Memory B cell (primary cell): ENCODE data around the gene MYO5B.

Experiments
- ATAC-seq: fragments of 150-1000 bp; cut with Tn5 transposase; 2 replicates; pipeline ENCODE4 v1.10.0; 2021; ENCODE audit warnings: low read depth, mild to moderate bottlenecking, moderate library complexity
- DNase-seq, 2 donors: peaks; one replicate each; pipeline ENCODE4 v3.0.0; 2022; ENCODE audit warnings: low spot score in 2 of 2
- H3K27ac Mint-ChIP-seq: one replicate; pipeline ENCODE4 v1.8.0; 2022; ENCODE audit warnings: mild to moderate bottlenecking, moderate library complexity, mixed read lengths
- H3K27me3 Mint-ChIP-seq: one replicate; pipeline ENCODE4 v1.8.0; 2022; ENCODE audit warnings: mixed read lengths
- H3K36me3 Mint-ChIP-seq: one replicate; pipeline ENCODE4 v1.8.0; 2022; ENCODE audit warnings: mild to moderate bottlenecking, mixed read lengths
- H3K4me1 Mint-ChIP-seq: one replicate; pipeline ENCODE4 v1.8.0; 2022; ENCODE audit warnings: mixed read lengths
- H3K4me3 Mint-ChIP-seq: one replicate; pipeline ENCODE4 v1.8.0; 2022; ENCODE audit warnings: mild to moderate bottlenecking, moderate library complexity, mixed read lengths
- H3K9me3 Mint-ChIP-seq: one replicate; pipeline ENCODE4 v1.8.0; 2022; ENCODE audit warnings: mixed read lengths

The MYO5B gene

DNA sequence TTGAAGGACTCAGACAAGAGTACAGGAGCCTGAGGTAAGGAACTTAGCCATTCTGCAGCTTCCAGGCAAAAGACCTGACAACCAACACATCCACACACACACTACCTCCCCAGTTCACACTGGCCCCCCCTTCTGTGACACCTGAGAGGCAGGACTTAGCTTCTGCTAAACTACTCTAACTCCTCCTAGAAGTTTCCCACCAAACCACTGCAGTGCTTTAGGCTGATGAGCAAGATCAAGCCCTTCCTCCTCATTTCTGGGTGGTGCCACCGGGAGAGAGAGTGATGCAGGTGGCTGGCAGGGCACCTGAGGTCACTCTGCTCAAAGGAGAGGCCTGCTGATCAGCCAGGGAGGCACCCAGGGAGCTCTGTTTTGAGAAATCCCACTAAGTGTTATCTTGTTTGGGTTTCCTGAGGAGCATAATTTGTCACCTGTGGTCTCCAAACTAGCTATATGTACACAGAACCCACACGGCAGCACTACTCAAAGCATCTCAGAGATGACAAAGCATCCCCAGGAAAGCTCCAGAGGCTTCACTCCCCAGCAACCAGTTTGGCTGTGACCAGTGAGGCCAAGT, 188.4 kb downstream of the MYO5B start:
- Mint-ChIP-seq H3K36me3 (peaks cover 2% of the 10 kb centered on the region), H3K4me1 (peaks cover 5% of the 10 kb centered on the region), H3K4me3 (no peak overlapping the region), H3K27me3 (peaks cover 9% of the 10 kb centered on the region), H3K9me3 (no peaks in the 10 kb centered on the region), H3K27ac (no peak overlapping the region)
- no peak for DNase-seq
- no peak for ATAC-seq

GRCh38 chr18:50004013-50004412, 190.9 kb downstream of the MYO5B start:
- peaks cover 5% of the 10 kb centered on the region for H3K4me1 Mint-ChIP-seq
- H3K36me3 Mint-ChIP-seq, result peaks cover 4% of the 10 kb centered on the region
- H3K4me3 Mint-ChIP-seq, result no peak overlapping the region
- no peak overlapping the region for H3K27ac Mint-ChIP-seq
- peaks cover 14% of the 10 kb centered on the region for H3K27me3 Mint-ChIP-seq
- no peak for ATAC-seq
- H3K9me3 Mint-ChIP-seq, result no peaks in the 10 kb centered on the region
- DNase-seq, result no peak

GRCh38 chr18:50002781-50003180, 192.2 kb downstream of the MYO5B start:
- DNase-seq, result no peak
- peaks cover 14% of the 10 kb centered on the region for H3K27me3 Mint-ChIP-seq
- no peak overlapping the region for H3K27ac Mint-ChIP-seq
- H3K36me3 Mint-ChIP-seq, result peaks cover 4% of the 10 kb centered on the region
- no peak for ATAC-seq
- peaks cover 5% of the 10 kb centered on the region for H3K4me1 Mint-ChIP-seq
- no peak overlapping the region for H3K4me3 Mint-ChIP-seq
- H3K9me3 Mint-ChIP-seq, result no peaks in the 10 kb centered on the region

DNA sequence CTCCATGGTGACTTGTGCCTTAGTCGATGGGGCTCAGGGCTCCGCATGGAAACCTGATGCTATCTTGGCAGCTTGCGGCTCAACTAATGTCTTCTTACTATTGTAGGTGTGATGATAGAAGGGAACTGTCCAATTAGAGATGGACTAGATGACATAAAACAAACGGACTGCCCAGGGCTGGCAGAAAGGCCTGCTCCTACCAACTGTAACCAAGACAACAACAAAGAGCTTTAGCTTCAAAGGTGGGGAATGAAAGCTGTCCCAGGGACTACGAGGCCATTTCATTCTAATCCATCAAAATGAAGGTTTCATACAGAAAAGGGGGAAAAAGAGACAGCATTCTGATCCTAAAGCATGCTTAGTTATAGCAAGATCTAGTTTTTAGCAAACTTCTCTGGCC, 194.7 kb downstream of the MYO5B start:
- Mint-ChIP-seq H3K27ac (no peak overlapping the region), H3K9me3 (no peaks in the 10 kb centered on the region), H3K27me3 (peaks cover 14% of the 10 kb centered on the region), H3K4me1 (peaks cover 5% of the 10 kb centered on the region), H3K36me3 (peaks cover 4% of the 10 kb centered on the region), H3K4me3 (no peak overlapping the region)
- ATAC-seq (no peak), DNase-seq (no peak)

DNA sequence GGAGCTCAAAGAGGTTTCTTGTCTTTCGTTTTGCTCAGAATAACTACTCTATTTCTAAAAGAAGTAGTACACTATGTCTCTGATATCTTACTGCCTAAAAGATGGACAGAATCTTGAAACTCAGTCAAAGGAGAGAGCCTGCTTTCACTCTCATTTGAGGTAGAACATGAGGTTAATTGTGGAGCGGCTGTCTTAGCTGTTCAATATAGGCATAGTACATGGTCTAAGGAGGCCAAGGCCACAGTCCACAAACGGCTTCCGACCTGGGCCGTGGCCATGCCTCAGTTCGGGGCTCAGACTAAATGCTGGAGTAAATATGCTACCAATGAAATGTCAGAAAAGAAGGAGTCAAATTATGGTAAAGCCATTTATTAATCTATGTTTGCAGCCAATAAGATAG, 195.8 kb downstream of the MYO5B start:
- H3K36me3 Mint-ChIP-seq, result peaks cover 4% of the 10 kb centered on the region

DNA sequence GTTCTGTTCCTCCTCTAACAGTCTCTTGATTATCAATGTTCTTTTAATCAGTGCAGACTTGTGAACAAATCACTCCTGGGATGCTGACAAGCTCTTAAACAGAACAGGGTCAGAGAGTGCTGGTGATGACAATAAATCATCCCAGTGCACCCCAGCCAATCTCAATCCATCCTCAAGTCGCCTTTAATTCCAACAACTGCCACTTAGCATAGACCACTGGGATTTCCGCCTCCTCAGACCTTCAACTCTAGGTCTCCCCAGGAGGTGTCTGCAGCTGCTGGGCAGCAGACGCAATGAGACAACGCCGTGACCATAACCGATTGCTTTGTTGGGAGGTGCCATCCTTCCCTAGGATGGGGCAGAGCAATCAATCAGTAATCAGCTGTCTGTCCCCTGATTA, 197.4 kb downstream of the MYO5B start:
- DNase-seq (no peak), ATAC-seq (no peak)
- Mint-ChIP-seq H3K27me3 (peaks cover 14% of the 10 kb centered on the region), H3K36me3 (peaks cover 4% of the 10 kb centered on the region), H3K4me3 (no peak overlapping the region), H3K4me1 (no peaks in the 10 kb centered on the region), H3K9me3 (no peaks in the 10 kb centered on the region), H3K27ac (no peak overlapping the region)

More for the DNA sequence above, 195.8 kb downstream of the MYO5B start:
- no peak for DNase-seq
- no peak for ATAC-seq
- H3K27me3 Mint-ChIP-seq, result peaks cover 14% of the 10 kb centered on the region
- no peaks in the 10 kb centered on the region for H3K9me3 Mint-ChIP-seq
- H3K27ac Mint-ChIP-seq, result no peak overlapping the region
- peaks cover 5% of the 10 kb centered on the region for H3K4me1 Mint-ChIP-seq
- no peak overlapping the region for H3K4me3 Mint-ChIP-seq

GRCh38 chr18:49994410-49994809, 200.5 kb downstream of the MYO5B start:
- H3K27ac Mint-ChIP-seq, result no peak overlapping the region
- no peaks in the 10 kb centered on the region for H3K9me3 Mint-ChIP-seq
- ATAC-seq (no peak), DNase-seq (no peak)
- H3K4me1 Mint-ChIP-seq, result no peaks in the 10 kb centered on the region
- no peaks in the 10 kb centered on the region for H3K36me3 Mint-ChIP-seq
- H3K4me3 Mint-ChIP-seq, result no peak overlapping the region
- peaks cover 11% of the 10 kb centered on the region for H3K27me3 Mint-ChIP-seq

- Mint-ChIP-seq H3K27ac (no peak overlapping the region), H3K4me1 (no peaks in the 10 kb centered on the region), H3K4me3 (no peak overlapping the region), H3K9me3 (no peaks in the 10 kb centered on the region), H3K27me3 (peaks cover 10% of the 10 kb centered on the region), H3K36me3 (no peaks in the 10 kb centered on the region)
- no peak for DNase-seq
- ATAC-seq, result no peak
These were observed 201.6 kb downstream of the MYO5B start for GRCh38 chr18:49993299-49993698.

DNA sequence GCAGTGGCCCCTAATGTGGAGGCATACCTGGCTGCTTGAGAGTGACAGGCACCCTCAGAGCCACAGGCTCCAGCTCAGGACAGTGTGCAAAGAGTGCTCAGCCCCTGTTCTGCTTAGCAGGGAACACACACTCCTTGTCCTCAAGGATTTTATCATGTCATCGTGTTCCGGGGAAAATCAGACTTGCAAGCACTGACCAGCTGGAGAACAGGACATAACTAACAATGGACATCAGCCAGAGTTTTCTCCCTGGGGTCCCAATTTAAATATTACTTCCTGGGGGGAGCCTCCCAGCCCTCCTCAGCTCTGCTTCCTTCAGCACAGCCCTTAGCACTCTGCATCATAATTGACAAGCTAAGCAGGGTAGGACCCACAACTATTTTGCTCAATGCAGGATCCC, 206.2 kb downstream of the MYO5B start:
- no peak for ATAC-seq
- Mint-ChIP-seq H3K4me1 (no peaks in the 10 kb centered on the region), H3K9me3 (no peaks in the 10 kb centered on the region)

GRCh38 chr18:49988101-49988500, 206.8 kb downstream of the MYO5B start:
- H3K36me3 Mint-ChIP-seq, result no peaks in the 10 kb centered on the region
- H3K27me3 Mint-ChIP-seq, result peaks cover 13% of the 10 kb centered on the region
- no peaks in the 10 kb centered on the region for H3K9me3 Mint-ChIP-seq
- DNase-seq, result no peak
- H3K4me1 Mint-ChIP-seq, result no peaks in the 10 kb centered on the region
- no peak overlapping the region for H3K4me3 Mint-ChIP-seq
- H3K27ac Mint-ChIP-seq, result no peak overlapping the region
- no peak for ATAC-seq

More for the DNA sequence above, 206.2 kb downstream of the MYO5B start:
- no peak overlapping the region for H3K4me3 Mint-ChIP-seq
- H3K36me3 Mint-ChIP-seq, result no peaks in the 10 kb centered on the region
- peaks cover 13% of the 10 kb centered on the region for H3K27me3 Mint-ChIP-seq
- DNase-seq, result no peak
- H3K27ac Mint-ChIP-seq, result no peak overlapping the region

DNA sequence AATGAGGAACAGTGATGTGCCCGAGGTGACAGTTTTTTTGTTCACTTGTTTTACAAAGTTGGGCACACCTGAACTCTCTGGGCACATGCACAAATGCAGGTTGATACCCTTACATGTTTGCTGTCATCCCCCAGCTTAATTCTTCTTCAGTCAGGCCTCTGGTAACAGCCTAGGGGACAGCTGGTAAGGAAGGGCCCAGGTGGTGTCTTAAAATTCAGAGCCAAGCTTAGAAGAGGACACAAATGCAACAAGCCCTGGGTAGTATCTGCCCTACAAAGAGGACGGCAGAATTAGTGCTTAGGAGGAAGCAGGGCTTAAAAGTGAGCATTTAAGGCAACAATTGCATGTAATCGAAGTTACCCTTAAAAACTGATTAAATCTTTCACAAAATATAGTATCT, 209.7 kb downstream of the MYO5B start:
- Mint-ChIP-seq H3K4me3 (no peak overlapping the region), H3K27me3 (peaks cover 6% of the 10 kb centered on the region), H3K27ac (no peak overlapping the region), H3K36me3 (no peaks in the 10 kb centered on the region), H3K9me3 (no peaks in the 10 kb centered on the region), H3K4me1 (no peaks in the 10 kb centered on the region)
- DNase-seq (no peak), ATAC-seq (no peak)

DNA sequence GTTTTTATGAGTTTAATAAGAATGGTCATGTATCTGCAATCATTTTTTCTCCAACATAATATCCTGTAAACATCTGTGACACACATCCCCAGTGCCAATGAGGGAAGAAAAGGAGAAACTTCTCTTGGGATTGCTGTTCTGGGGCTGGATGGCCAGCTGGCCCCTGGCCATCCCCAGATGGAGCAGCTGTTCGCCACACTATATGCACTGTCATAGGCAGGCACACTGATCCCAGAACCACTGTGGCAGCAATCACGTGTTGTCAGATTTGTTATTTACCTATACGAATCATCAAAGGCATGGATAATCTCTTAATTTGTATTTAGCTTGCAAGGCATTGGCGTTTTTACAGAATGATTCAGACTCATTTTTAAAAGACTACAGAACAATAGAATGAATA, 214.1 kb downstream of the MYO5B start:
- peaks cover 1% of the 10 kb centered on the region for H3K27me3 Mint-ChIP-seq
- H3K4me1 Mint-ChIP-seq, result no peaks in the 10 kb centered on the region

DNA sequence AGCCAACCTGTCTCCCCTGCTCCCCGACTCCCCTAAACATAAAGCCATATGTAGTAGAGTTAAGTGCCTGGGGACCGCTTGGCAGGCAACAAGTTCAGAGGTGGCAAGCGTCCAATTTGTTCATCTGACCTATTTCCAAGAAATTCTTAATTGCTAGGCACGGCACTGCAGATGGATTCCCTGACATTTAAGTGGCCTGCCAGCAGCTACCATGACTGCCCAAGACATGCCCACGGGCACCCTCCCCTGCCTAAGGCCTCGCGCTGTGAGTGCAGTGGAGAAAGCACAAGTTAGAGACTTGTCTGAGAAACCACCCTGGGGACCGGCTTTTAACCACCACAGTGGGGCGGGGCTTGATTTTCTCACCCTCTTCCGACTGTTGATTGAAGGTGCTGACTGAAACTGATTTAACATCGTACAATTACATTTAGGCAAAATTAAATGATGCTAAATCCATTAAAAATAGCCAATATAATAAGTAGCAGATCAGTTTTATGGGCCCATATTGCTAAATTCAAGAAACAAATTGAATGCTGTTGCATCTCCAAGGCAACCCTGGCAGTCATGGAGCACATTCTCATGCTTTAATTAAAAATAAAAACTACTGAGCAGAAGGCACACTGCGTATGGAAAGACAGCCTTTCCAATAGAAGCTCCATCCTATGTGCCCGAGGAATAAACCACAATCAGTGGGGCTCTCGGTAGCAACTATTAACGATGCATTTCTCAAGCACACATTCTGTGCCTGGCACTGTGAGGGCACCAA, 218.0 kb downstream of the MYO5B start:
- Mint-ChIP-seq H3K4me3 (no peak overlapping the region), H3K36me3 (no peaks in the 10 kb centered on the region), H3K27ac (no peak overlapping the region), H3K27me3 (peaks cover 1% of the 10 kb centered on the region), H3K4me1 (no peaks in the 10 kb centered on the region), H3K9me3 (no peaks in the 10 kb centered on the region)
- DNase-seq, result no peak
- ATAC-seq, result no peak

More for the DNA sequence above, 214.1 kb downstream of the MYO5B start:
- H3K36me3 Mint-ChIP-seq, result no peaks in the 10 kb centered on the region
- H3K9me3 Mint-ChIP-seq, result no peaks in the 10 kb centered on the region
- no peak overlapping the region for H3K27ac Mint-ChIP-seq
- no peak for ATAC-seq
- H3K4me3 Mint-ChIP-seq, result no peak overlapping the region
- DNase-seq, result no peak

DNA sequence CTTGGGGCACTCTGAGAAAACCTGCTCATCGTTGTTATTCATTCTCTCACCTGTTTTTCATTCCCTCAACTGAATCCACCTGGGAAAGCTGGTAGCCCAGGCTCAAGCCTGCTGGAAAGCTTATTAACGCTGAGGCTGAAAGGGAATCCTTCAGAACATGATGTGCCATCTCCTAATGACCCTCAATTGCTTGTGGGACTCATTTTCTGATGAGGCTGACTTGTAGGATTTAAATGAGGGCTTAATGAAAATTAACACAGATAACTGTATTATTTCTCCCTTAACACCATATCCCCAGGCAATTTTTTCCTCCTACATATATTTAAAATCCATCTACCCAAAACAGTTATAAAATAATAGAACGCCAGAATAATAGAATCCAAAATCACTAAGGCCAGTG, 218.9 kb downstream of the MYO5B start:
- no peaks in the 10 kb centered on the region for H3K9me3 Mint-ChIP-seq

DNA sequence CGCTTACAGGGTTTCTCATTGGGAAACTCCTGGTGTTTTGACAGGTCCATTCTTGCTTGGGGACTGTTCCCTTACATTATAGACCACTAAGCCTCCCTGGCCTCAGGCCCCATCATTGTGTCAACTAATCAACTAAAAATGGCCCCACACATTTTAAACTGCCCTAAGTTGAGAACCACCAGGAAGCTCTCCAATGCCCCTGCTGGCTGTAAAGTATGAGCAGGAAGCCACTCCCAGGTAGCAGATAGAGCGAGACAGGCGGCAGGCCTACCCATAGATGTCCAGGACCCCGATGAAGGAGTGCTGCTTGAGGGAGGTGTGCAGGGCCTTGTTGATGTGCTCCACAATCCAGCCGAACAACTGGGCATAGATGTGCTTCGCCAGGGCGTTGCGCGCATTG, 220.9 kb downstream of the MYO5B start:
- ATAC-seq (no peak), DNase-seq (no peak)
- no peak overlapping the region for H3K27ac Mint-ChIP-seq
- no peaks in the 10 kb centered on the region for H3K9me3 Mint-ChIP-seq
- peaks cover 1% of the 10 kb centered on the region for H3K27me3 Mint-ChIP-seq
- H3K4me1 Mint-ChIP-seq, result no peaks in the 10 kb centered on the region
- H3K36me3 Mint-ChIP-seq, result no peaks in the 10 kb centered on the region
- no peak overlapping the region for H3K4me3 Mint-ChIP-seq

More for the DNA sequence above, 218.9 kb downstream of the MYO5B start:
- Mint-ChIP-seq H3K27ac (no peak overlapping the region), H3K4me1 (no peaks in the 10 kb centered on the region), H3K27me3 (peaks cover 1% of the 10 kb centered on the region), H3K4me3 (no peak overlapping the region), H3K36me3 (no peaks in the 10 kb centered on the region)
- ATAC-seq (no peak), DNase-seq (no peak)
